WTC11 (cell line): ENCODE data around the gene SURF6. TPM values are rescaled to one million over a fixed set of nuclear protein-coding genes. Genes with fewer than 3 reads are reported as not detected.

Source experiments
- ATAC-seq: fragments of 200-7000 bp; cut with Tn5 transposase; 2 replicates; pipeline ENCODE4 v1.10.0; 2021; ENCODE audit warnings: mild to moderate bottlenecking, moderate library complexity
- CTCF ChIA-PET: fragments of 300-600 bp; sonication (Branson Sonifier 250); formaldehyde crosslinking; loops from one replicate; lab custom pipeline; 2021; ENCODE audit warnings: antibody characterized with exemption; lab: Charles Lee
- POLR2A ChIA-PET: fragments of 350-600 bp; sonication (Branson Sonifier 250); formaldehyde crosslinking; loops from one replicate; lab custom pipeline; 2021; ENCODE audit warnings: antibody characterized with exemption; lab: Charles Lee
- DNase-seq: peaks from one replicate; pipeline ENCODE4 v3.0.0; 2021; ENCODE audit warnings: low spot score
- H3K27ac Mint-ChIP-seq: 2 replicates; pipeline ENCODE4 v1.8.0; 2021; ENCODE audit warnings: mixed read lengths
- H3K27me3 Mint-ChIP-seq: 2 replicates; pipeline ENCODE4 v1.8.0; 2021; ENCODE audit warnings: low read depth, mild to moderate bottlenecking, moderate library complexity, mixed read lengths
- H3K36me3 Mint-ChIP-seq: 2 replicates; pipeline ENCODE4 v1.8.0; 2021; ENCODE audit warnings: mixed read lengths
- H3K4me1 Mint-ChIP-seq: 2 replicates; pipeline ENCODE4 v1.8.0; 2022; ENCODE audit warnings: mixed read lengths
- H3K4me3 Mint-ChIP-seq: 2 replicates; pipeline ENCODE4 v1.8.0; 2021; ENCODE audit warnings: mild to moderate bottlenecking, moderate library complexity, mixed read lengths
- H3K9me3 Mint-ChIP-seq: 2 replicates; pipeline ENCODE4 v1.8.0; 2021; ENCODE audit warnings: mixed read lengths
- AR ChIP-seq: fragments of 250-450 bp; sonication (Bioruptor Pico); IDR thresholded peaks from 2 replicates; pipeline ENCODE4 v1.9.0; 2021; ENCODE audit warnings: mild to moderate bottlenecking
- ATF6 ChIP-seq: sonication (generic); formaldehyde crosslinking; IDR thresholded peaks from 2 replicates; pipeline ENCODE4 v1.8.1; 2023; ENCODE audit warnings: mild to moderate bottlenecking, missing genetic modification reagents
- E2F4 ChIP-seq: sonication (generic); formaldehyde crosslinking; IDR thresholded peaks from 2 replicates; pipeline ENCODE4 v1.8.1; 2022; ENCODE audit warnings: low read depth, mild to moderate bottlenecking, moderate library complexity, missing genetic modification reagents, borderline replicate concordance
- GABPB1 ChIP-seq: sonication (generic); formaldehyde crosslinking; IDR thresholded peaks from 2 replicates; pipeline ENCODE4 v1.8.1; 2023; ENCODE audit warnings: mild to moderate bottlenecking, missing genetic modification reagents
- GRHL2 ChIP-seq: fragments of 250-450 bp; sonication (Bioruptor Pico); IDR thresholded peaks from 2 replicates; pipeline ENCODE4 v1.8.0; 2022; ENCODE audit warnings: mild to moderate bottlenecking, moderate library complexity; ENCODE audit not compliant: insufficient replicate concordance, severe bottlenecking
- HMGXB4 ChIP-seq: sonication (generic); formaldehyde crosslinking; IDR thresholded peaks from 2 replicates; pipeline ENCODE4 v1.8.1; 2023; ENCODE audit warnings: mild to moderate bottlenecking, moderate library complexity, missing genetic modification reagents
- NR1H2 ChIP-seq: sonication (generic); formaldehyde crosslinking; IDR thresholded peaks from 2 replicates; pipeline ENCODE4 v1.9.0; 2021; ENCODE audit warnings: mild to moderate bottlenecking, moderate library complexity, missing genetic modification reagents
- PRRX2 ChIP-seq: fragments of 250-450 bp; sonication (Bioruptor Pico); IDR thresholded peaks from 2 replicates; pipeline ENCODE4 v1.8.0; 2021; ENCODE audit warnings: mild to moderate bottlenecking
- SMAD4 ChIP-seq: sonication (generic); formaldehyde crosslinking; IDR thresholded peaks from 2 replicates; pipeline ENCODE4 v1.8.0; 2022; ENCODE audit warnings: mild to moderate bottlenecking, missing genetic modification reagents
- SP1 ChIP-seq: sonication (generic); formaldehyde crosslinking; conservative IDR thresholded peaks from 2 replicates; pipeline ENCODE4 v1.8.1; 2022; ENCODE audit warnings: missing genetic modification reagents
- TEAD1 ChIP-seq: sonication (generic); formaldehyde crosslinking; IDR thresholded peaks from 2 replicates; pipeline ENCODE4 v1.8.0; 2022; ENCODE audit warnings: mild to moderate bottlenecking, missing genetic modification reagents
- TEAD4 ChIP-seq: sonication (generic); formaldehyde crosslinking; IDR thresholded peaks from 2 replicates; pipeline ENCODE4 v1.8.0; 2022; ENCODE audit warnings: mild to moderate bottlenecking, missing genetic modification reagents
- ZNF138 ChIP-seq: sonication (generic); formaldehyde crosslinking; conservative IDR thresholded peaks from 2 replicates; pipeline ENCODE4 v1.8.1; 2022; ENCODE audit warnings: mild to moderate bottlenecking, moderate library complexity, missing genetic modification reagents
- ZNF263 ChIP-seq: sonication (generic); formaldehyde crosslinking; IDR thresholded peaks from 2 replicates; pipeline ENCODE4 v1.8.1; 2022; ENCODE audit warnings: low read depth, mild to moderate bottlenecking, moderate library complexity, missing genetic modification reagents
- ZNF423 ChIP-seq: fragments of 250-450 bp; sonication (Bioruptor Pico); IDR thresholded peaks from 2 replicates; pipeline ENCODE4 v2.1.2; 2022; ENCODE audit warnings: mild to moderate bottlenecking, moderate library complexity
- ZNF512 ChIP-seq: sonication (generic); formaldehyde crosslinking; IDR thresholded peaks from 2 replicates; pipeline ENCODE4 v1.8.1; 2022; ENCODE audit warnings: missing genetic modification reagents, borderline replicate concordance
- total RNA-seq: library from RNA; stranded (reverse); gene quantifications from 3 replicates; pipeline ENCODE4 v1.2.3, GENCODE V29; 2021
- TF ChIP-seq, protein P1 (sequence below): fragments of 250-450 bp; sonication (Bioruptor Pico); conservative IDR thresholded peaks from 2 replicates; pipeline ENCODE4 v1.9.0; 2021; ENCODE audit warnings: mild to moderate bottlenecking

SURF6 gene
- total RNA-seq, 1 experiment from 2014 or later, result 67.2 TPM

DNA sequence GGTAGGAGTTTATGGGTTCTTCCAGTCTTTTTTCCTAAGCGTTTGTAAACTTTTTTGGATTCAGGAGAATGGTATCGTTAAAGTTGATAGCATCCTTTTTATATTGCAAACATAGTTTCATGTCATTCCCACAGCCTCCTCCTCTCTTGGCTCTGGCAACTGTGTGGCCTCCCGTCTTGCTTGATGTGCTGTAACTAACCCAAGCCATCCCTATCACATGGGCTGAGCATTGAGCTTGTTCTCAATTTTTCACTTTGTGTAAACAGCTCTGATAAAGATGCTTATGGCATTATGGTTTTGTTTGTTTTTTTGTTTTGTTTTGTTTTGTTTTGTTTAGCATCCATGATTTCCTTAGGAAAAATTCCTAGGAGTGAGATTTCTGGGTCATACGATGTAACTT is 44.7 kb upstream of the SURF6 start:
- DNase-seq, result no peak
- Mint-ChIP-seq H3K27ac (no peak overlapping the region), H3K9me3 (peaks cover 4% of the 10 kb centered on the region), H3K36me3 (no peaks in the 10 kb centered on the region), H3K4me3 (no peak overlapping the region)
- ATAC-seq, result no peak
- TF ChIP-seq ATF6 (CRISPR knock-in tag), result no peak
- TF ChIP-seq NR1H2 (CRISPR knock-in tag), result no peak
- TF ChIP-seq SMAD4 (CRISPR knock-in tag), result no peak
- TF ChIP-seq SP1, result no peak
- no peak for TF ChIP-seq HMGXB4 (CRISPR knock-in tag)
- TF ChIP-seq ZNF138, result no peak
- no peak for TF ChIP-seq E2F4 (CRISPR knock-in tag)
- TF ChIP-seq ZNF423, result no peak
- no peak for TF ChIP-seq GABPB1 (CRISPR knock-in tag)
- TF ChIP-seq PRRX2 (CRISPR knock-in tag), result no peak
- TF ChIP-seq TEAD1, result no peak
- no peak for TF ChIP-seq ZNF263 (CRISPR knock-in tag)
- TF ChIP-seq, protein P1, sequence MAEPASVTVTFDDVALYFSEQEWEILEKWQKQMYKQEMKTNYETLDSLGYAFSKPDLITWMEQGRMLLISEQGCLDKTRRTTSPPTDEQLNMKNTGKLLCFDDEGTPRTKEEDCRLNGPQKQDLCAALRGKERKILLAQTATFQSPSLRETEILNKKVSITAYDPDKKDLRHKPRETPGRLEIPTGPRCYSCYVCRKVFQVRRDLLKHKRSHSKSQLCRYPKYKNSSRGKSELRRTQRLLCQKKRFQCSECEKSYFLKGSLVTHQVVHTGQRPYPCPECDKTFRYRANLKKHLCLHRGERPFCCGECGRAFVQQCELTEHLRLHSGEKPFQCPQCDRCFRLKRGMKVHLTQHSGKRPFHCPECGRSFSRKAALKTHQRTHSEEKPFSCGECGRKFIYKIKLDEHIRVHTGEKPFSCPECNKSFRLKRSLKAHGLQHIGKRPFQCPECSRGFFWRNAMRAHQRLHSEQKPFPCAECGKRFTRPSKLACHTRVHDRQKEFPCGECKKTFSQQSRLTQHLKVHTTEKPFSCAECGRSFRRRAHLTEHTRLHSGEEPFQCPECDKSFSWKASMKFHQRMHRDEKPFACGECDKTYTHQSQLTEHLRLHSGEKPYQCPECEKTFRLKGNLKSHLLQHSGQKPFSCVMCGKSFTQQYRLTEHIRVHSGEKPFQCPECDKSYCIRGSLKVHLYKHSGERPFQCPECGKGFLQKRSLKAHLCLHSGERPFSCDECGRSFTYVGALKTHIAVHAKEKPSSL (CRISPR knock-in tag), result no peak
- TF ChIP-seq TEAD4 (CRISPR knock-in tag), result no peak
- no peak for TF ChIP-seq GRHL2
- no peak for TF ChIP-seq AR (CRISPR knock-in tag)
- no peak for TF ChIP-seq ZNF512
- TF ChIP-seq, all 79 proteins: peak for 0
- Mint-ChIP-seq H3K27me3 (peaks cover 30% of the 10 kb centered on the region), H3K4me1 (peaks cover 4% of the 10 kb centered on the region; the same call in 1 of the 2 replicates)
- CTCF ChIA-PET, result interaction anchor here (1.1 kb wide), 1 partner anchor 39 kb away, joined by 3 read pairs; no protein-coding TSS in a partner anchor
- POLR2A ChIA-PET, result no interaction called here
